ENCODE results near the gene SMU1.
"Not testable (repeated sequence)": the region's sequence is repeated elsewhere in the genome, so short reads cannot be mapped to it uniquely, and the experiment has no call there.

Gene SMU1

DNA sequence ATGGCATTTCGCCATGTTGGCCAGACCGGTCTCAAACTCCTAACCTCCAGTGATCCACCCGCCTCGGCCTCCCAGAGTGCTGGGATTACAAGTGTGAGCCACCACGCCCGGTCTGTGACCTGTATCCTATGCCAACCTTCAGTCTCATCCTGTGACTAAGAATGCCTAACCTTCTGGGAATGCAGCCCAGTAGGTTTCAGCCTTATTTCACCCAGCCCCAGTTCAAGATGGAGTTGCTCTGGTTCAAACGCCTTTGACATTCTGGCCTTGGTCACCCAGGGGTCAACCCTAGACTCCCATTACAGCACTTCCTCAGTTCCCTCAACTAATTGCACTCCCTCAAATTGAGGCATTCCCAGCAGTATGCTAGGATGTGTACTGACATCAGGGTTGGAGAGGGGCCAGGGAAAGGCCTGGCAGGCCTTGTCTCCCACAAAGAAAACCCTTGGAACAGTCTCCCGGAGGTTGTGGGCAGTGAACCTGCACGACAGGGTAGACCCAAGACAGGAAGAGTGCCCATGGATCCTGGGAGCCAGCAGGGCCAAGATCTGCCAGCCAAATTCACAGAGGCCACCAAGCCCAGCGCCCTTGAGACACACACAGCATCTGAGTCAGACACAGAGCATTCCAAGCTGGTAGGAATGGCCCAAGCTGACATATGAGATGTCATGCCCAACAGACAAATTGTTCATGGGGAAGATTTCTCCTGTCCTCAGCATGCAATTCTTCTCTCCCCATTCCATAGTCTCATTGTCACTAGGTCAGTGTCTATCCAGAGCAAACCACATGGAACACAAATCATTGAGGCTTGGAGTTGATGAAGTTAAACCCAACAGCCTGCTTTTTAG is 24.9 kb upstream of the SMU1 start:
- POLR2A ChIA-PET, result no interaction called here
- no peak for TF ChIP-seq FOXM1 (IDR thresholded peaks at IDR 0.05; ENCODE audit: borderline replicate concordance)
- TF ChIP-seq FOXK2 (IDR thresholded peaks at IDR 0.05), result no peak
- TF ChIP-seq FOXA1 (IDR thresholded peaks at IDR 0.05), result no peak
- TF ChIP-seq ELF4 (IDR thresholded peaks at IDR 0.05), result no peak
- TF ChIP-seq NFRKB (IDR thresholded peaks at IDR 0.05), result no peak
- TF ChIP-seq HDGF (IDR thresholded peaks at IDR 0.05; ENCODE audit: borderline replicate concordance), result no peak
- TF ChIP-seq L3MBTL2 (conservative IDR thresholded peaks at IDR 0.05), result no peak
- no peak for TF ChIP-seq TARDBP (IDR thresholded peaks at IDR 0.05)
- TF ChIP-seq CTBP1 (IDR thresholded peaks at IDR 0.05; ENCODE audit: borderline replicate concordance), result no peak
- no peak for TF ChIP-seq SUZ12 (IDR thresholded peaks at IDR 0.05)
- DNase-seq (ENCODE audit: extremely low spot score), result no peak
- CTCF ChIA-PET, result no interaction called here

DNA sequence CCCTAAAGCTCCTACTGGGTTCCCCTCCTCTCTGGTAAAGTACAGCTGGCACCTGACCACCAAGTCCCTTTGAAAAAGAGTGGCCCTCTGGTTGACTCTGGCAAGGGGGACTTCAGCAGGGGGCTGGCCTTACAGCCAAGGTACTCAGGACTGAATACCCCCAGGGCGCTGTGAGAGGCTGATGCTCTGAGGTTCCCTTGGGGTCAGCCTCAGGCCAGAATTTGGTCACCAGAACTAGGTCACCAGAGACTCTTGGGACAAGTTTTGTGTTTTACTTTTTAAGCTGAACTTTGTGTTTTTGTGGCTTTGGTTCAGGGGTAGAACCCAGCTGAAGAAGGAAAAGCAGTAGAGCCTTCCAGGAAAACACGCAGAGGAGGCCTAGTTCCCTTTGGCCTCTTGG is 23.3 kb upstream of the SMU1 start:
- ChIA-PET CTCF (no interaction called here), POLR2A (no interaction called here)
- no peak for DNase-seq (ENCODE audit: extremely low spot score)
- TF ChIP-seq TARDBP (IDR thresholded peaks at IDR 0.05), result no peak

GRCh38 chr9:33097192-33097591 is 20.7 kb upstream of the SMU1 start:
- POLR2A ChIA-PET, result no interaction called here
- DNase-seq (ENCODE audit: extremely low spot score), result no peak
- CTCF ChIA-PET, result no interaction called here
- TF ChIP-seq FOXK2 (IDR thresholded peaks at IDR 0.05), result no peak

- ChIA-PET POLR2A (no interaction called here), CTCF (no interaction called here)
- no peak for DNase-seq (ENCODE audit: extremely low spot score)
- TF ChIP-seq CTBP1 (IDR thresholded peaks at IDR 0.05; ENCODE audit: borderline replicate concordance) (no peak), FOXA1 (IDR thresholded peaks at IDR 0.05) (no peak), HDGF (IDR thresholded peaks at IDR 0.05; ENCODE audit: borderline replicate concordance) (no peak), ARNT (IDR thresholded peaks at IDR 0.05) (no peak), ELF4 (IDR thresholded peaks at IDR 0.05) (no peak), ZNF384 (IDR thresholded peaks at IDR 0.05) (no peak), BHLHE40 (IDR thresholded peaks at IDR 0.05; ENCODE audit: borderline replicate concordance) (no peak)
Measured at GRCh38 chr9:33092634-33093033, 16.2 kb upstream of the SMU1 start.

DNA sequence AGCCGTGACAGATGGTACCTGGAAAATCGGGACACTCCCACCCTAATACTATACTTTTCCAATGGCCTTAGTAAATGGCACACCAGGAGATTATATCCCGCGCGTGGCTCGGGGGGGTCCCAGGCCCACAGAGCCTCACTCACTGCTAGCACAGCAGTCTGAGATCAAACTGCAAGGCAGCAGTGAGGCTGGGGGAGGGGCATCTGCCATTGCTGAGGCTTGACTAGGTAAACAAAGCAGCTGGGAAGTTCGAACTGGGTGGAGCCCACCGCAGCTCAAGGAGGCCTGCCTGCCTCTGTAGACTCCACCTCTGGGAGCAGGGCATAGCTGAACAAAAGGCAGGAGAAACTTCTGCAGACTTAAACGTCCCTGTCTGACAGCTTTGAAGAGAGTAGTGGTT is 9.2 kb upstream of the SMU1 start:
- DNase-seq (ENCODE audit: extremely low spot score); POLR2A ChIA-PET; CTCF ChIA-PET: not testable (repeated sequence)

DNA sequence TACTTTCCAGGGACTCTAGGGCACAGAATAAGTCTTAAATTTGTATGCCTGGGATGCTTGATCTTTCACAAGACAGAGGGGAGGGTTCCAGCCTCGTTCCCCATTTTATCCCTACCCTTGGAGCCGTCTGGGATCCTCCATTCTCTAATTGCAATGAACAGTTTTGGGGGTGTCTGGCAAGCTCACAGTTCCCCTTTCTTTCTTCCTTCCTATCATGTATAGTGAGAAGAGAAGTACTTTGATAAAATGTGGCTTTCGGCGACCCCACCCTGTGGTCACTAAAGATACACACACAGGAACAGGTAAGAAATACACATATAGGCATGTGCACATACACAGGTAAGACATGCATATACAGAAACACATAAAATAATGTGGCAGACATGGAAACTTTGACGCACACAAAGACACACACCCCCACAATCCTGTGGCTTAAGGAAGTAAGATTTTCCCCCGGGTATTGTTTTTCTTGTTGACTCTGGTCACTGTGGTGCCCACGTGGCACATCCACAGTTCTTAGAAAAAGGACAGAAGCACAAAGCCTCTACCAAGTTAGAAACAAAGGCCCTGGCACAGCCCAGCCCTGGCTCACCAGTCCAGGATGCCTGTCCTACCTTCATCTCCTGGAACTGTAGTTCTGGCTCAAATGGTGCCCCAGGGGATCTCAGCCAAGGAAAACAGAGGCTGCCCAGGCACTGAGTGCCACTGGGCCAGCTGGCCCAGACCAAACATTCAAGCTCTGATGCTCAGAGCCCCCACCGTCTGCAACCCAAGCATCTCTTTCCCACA is 6.3 kb upstream of the SMU1 start:
- CTCF ChIA-PET, result interaction anchor here (1.2 kb wide), 1 partner anchor 143 kb away, joined by 3 read pairs; no protein-coding TSS in a partner anchor
- no peak for TF ChIP-seq TARDBP (IDR thresholded peaks at IDR 0.05)
- no peak for TF ChIP-seq HDGF (IDR thresholded peaks at IDR 0.05; ENCODE audit: borderline replicate concordance)
- no peak for TF ChIP-seq NFRKB (IDR thresholded peaks at IDR 0.05)
- TF ChIP-seq, protein P1, sequence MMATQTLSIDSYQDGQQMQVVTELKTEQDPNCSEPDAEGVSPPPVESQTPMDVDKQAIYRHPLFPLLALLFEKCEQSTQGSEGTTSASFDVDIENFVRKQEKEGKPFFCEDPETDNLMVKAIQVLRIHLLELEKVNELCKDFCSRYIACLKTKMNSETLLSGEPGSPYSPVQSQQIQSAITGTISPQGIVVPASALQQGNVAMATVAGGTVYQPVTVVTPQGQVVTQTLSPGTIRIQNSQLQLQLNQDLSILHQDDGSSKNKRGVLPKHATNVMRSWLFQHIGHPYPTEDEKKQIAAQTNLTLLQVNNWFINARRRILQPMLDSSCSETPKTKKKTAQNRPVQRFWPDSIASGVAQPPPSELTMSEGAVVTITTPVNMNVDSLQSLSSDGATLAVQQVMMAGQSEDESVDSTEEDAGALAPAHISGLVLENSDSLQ (IDR thresholded peaks at IDR 0.05), result no peak
- TF ChIP-seq ZNF384 (IDR thresholded peaks at IDR 0.05), result no peak
- no peak for TF ChIP-seq ELF4 (IDR thresholded peaks at IDR 0.05)
- TF ChIP-seq LEF1 (IDR thresholded peaks at IDR 0.05; ENCODE audit: borderline replicate concordance), result no peak
- TF ChIP-seq SP1 (IDR thresholded peaks at IDR 0.05), result no peak
- no peak for TF ChIP-seq BHLHE40 (IDR thresholded peaks at IDR 0.05; ENCODE audit: borderline replicate concordance)
- TF ChIP-seq L3MBTL2 (conservative IDR thresholded peaks at IDR 0.05), result no peak
- TF ChIP-seq FOXA1 (IDR thresholded peaks at IDR 0.05), result no peak
- TF ChIP-seq CTBP1 (IDR thresholded peaks at IDR 0.05; ENCODE audit: borderline replicate concordance), result no peak
- no peak for TF ChIP-seq FOXK2 (IDR thresholded peaks at IDR 0.05)
- no peak for TF ChIP-seq SUZ12 (IDR thresholded peaks at IDR 0.05)
- TF ChIP-seq FOXM1 (IDR thresholded peaks at IDR 0.05; ENCODE audit: borderline replicate concordance), result no peak
- no peak for TF ChIP-seq ARNT (IDR thresholded peaks at IDR 0.05)

DNA sequence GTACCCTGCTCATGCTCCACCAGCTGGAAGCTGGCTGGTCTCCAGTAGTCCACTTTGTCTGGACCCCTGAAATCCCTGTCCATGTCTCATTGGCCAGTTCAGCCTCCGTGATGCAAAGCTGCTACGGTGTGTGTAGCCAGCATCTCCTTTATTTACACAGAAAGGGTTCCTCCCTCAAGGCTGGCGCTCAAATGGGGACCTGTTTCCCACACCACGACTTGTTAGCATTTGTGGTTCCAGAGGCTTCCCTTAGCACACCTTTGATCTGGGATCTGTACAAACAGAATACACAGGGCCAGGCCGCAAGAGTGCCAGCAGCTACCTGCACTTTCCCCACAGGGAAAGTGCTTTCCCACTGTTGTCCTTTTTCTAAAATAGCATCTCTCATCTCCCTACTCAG is 5.7 kb upstream of the SMU1 start:
- DNase-seq (ENCODE audit: extremely low spot score), result no peak
- TF ChIP-seq FOXK2 (IDR thresholded peaks at IDR 0.05), result no peak
- TF ChIP-seq SUZ12 (IDR thresholded peaks at IDR 0.05), result no peak
- no peak for TF ChIP-seq CTBP1 (IDR thresholded peaks at IDR 0.05; ENCODE audit: borderline replicate concordance)
- TF ChIP-seq BHLHE40 (IDR thresholded peaks at IDR 0.05; ENCODE audit: borderline replicate concordance), result no peak
- no peak for TF ChIP-seq TARDBP (IDR thresholded peaks at IDR 0.05)
- no peak for TF ChIP-seq FOXM1 (IDR thresholded peaks at IDR 0.05; ENCODE audit: borderline replicate concordance)
- TF ChIP-seq LEF1 (IDR thresholded peaks at IDR 0.05; ENCODE audit: borderline replicate concordance), result no peak
- no peak for TF ChIP-seq ZNF384 (IDR thresholded peaks at IDR 0.05)
- TF ChIP-seq NFRKB (IDR thresholded peaks at IDR 0.05), result no peak
- no peak for TF ChIP-seq HDGF (IDR thresholded peaks at IDR 0.05; ENCODE audit: borderline replicate concordance)
- TF ChIP-seq SP1 (IDR thresholded peaks at IDR 0.05), result no peak
- no peak for TF ChIP-seq ELF4 (IDR thresholded peaks at IDR 0.05)
- no peak for TF ChIP-seq ARNT (IDR thresholded peaks at IDR 0.05)
- ChIA-PET POLR2A (interaction anchor here (0.7 kb wide), 1 partner anchor 144 kb away, joined by 3 read pairs; no protein-coding TSS in a partner anchor), CTCF (interaction anchor here (1.2 kb wide), 1 partner anchor 144 kb away, joined by 3 read pairs; no protein-coding TSS in a partner anchor)

More for the DNA sequence above, 6.3 kb upstream of the SMU1 start:
- POLR2A ChIA-PET, result interaction anchor here (0.7 kb wide), 1 partner anchor 144 kb away, joined by 3 read pairs; no protein-coding TSS in a partner anchor
- no peak for DNase-seq (ENCODE audit: extremely low spot score)

Data from HEK293T (cell line).